Upper lobe of right lung (tissue), 1 donor: Measurements from ENCODE around the gene FRMD4B. TPM values are rescaled to one million over a fixed set of nuclear protein-coding genes. Genes with fewer than 3 reads are reported as not detected.
A peak's percentile ranks its signal among the peaks of the same experiment; 100 is the strongest.

ENCODE experiments used
- ATAC-seq: fragments of 200-7000 bp; cut with Tn5 transposase; one replicate; pipeline ENCODE4 v1.9.1; 2020; ENCODE audit warnings: mild to moderate bottlenecking, moderate library complexity
- DNase-seq: peaks from one replicate; pipeline ENCODE4 v3.0.0-alpha.2; 2020
- H3K27ac ChIP-seq: fragments of 200-600 bp; one replicate; pipeline ENCODE4 v1.8.0; 2022
- H3K27me3 ChIP-seq: fragments of 200-600 bp; one replicate; pipeline ENCODE4 v1.8.0; 2022; ENCODE audit warnings: mild to moderate bottlenecking
- H3K36me3 ChIP-seq: fragments of 200-600 bp; one replicate; pipeline ENCODE4 v1.8.0; 2022
- H3K4me1 ChIP-seq: fragments of 200-600 bp; one replicate; pipeline ENCODE4 v1.8.0; 2022
- H3K4me3 ChIP-seq: fragments of 200-600 bp; one replicate; pipeline ENCODE4 v1.8.0; 2022; ENCODE audit warnings: mild to moderate bottlenecking
- H3K9me3 ChIP-seq: fragments of 200-600 bp; one replicate; pipeline ENCODE4 v1.8.0; 2022
- CTCF ChIP-seq: fragments of 200-600 bp; IDR thresholded peaks from one replicate; pipeline ENCODE4 v1.8.0; 2022; ENCODE audit warnings: antibody characterized with exemption
- intact Hi-C: fragments of 100-400 bp; cut with DNase I; formaldehyde crosslinking; loops from one replicate; pipeline ENCODE4 v1.11.0; 2022
- total RNA-seq: library from RNA; stranded (reverse); fragmentation: NEBNext Ultra II Directional; extraction: Animal tissue kit (Norgen Biotek cat#: 25700); gene quantifications from one replicate; pipeline ENCODE4 v1.2.1, GENCODE V29; 2021
- donor health status: DM: no; HTN: yes; CAD: no; lungs with severe emphysema.

Gene FRMD4B
- total RNA-seq, 1 donor from 2014 or later: 60.7 TPM

- ATAC-seq (no peak), DNase-seq (no peak)
- no peak for TF ChIP-seq CTCF
- peaks cover 8% of the 10 kb centered on the region for H3K4me1 ChIP-seq
- intact Hi-C loops: no loop called here
- H3K27ac ChIP-seq: no peak overlapping the region
- no peaks in the 10 kb centered on the region for H3K27me3 ChIP-seq
- no peaks in the 10 kb centered on the region for H3K9me3 ChIP-seq
- no peak overlapping the region for H3K4me3 ChIP-seq
- H3K36me3 ChIP-seq: peaks cover 4% of the 10 kb centered on the region
Observed at GRCh38 chr3:69249001-69249400, 136.9 kb downstream of the FRMD4B start.

GRCh38 chr3:69248436-69248835, 137.5 kb downstream of the FRMD4B start:
- TF ChIP-seq CTCF: no peak
- no peak overlapping the region for H3K4me3 ChIP-seq
- H3K27ac ChIP-seq: no peak overlapping the region
- peaks cover 4% of the 10 kb centered on the region for H3K36me3 ChIP-seq
- ATAC-seq (no peak), DNase-seq (no peak)
- H3K9me3 ChIP-seq: no peaks in the 10 kb centered on the region
- H3K27me3 ChIP-seq: no peaks in the 10 kb centered on the region
- peaks cover 8% of the 10 kb centered on the region for H3K4me1 ChIP-seq
- intact Hi-C loops: no loop called here

- Histone ChIP-seq H3K36me3 (peaks cover 4% of the 10 kb centered on the region), H3K27me3 (no peaks in the 10 kb centered on the region), H3K27ac (no peak overlapping the region), H3K4me1 (peaks cover 17% of the 10 kb centered on the region), H3K9me3 (no peaks in the 10 kb centered on the region), H3K4me3 (no peak overlapping the region)
- no peak for DNase-seq
- TF ChIP-seq CTCF: no peak
- peak; percentile 48 for ATAC-seq
- intact Hi-C loops: no loop called here
Observed at GRCh38 chr3:69246612-69247011, 139.3 kb downstream of the FRMD4B start.

- Histone ChIP-seq H3K9me3 (no peaks in the 10 kb centered on the region), H3K27ac (no peak overlapping the region), H3K4me1 (peaks cover 22% of the 10 kb centered on the region), H3K36me3 (peaks cover 8% of the 10 kb centered on the region), H3K4me3 (no peak overlapping the region), H3K27me3 (no peaks in the 10 kb centered on the region)
- intact Hi-C loops: no loop called here
- ATAC-seq: no peak
- TF ChIP-seq CTCF: no peak
- DNase-seq: no peak
Observed at GRCh38 chr3:69244039-69244438, 141.8 kb downstream of the FRMD4B start.

GRCh38 chr3:69241769-69242168, 144.1 kb downstream of the FRMD4B start:
- Histone ChIP-seq H3K36me3 (peaks cover 8% of the 10 kb centered on the region), H3K27ac (peak overlapping the region; percentile 7), H3K4me1 (peaks cover 40% of the 10 kb centered on the region), H3K4me3 (no peak overlapping the region), H3K9me3 (no peaks in the 10 kb centered on the region), H3K27me3 (no peaks in the 10 kb centered on the region)
- DNase-seq (no peak), ATAC-seq (no peak)
- no peak for TF ChIP-seq CTCF
- intact Hi-C loops: no loop called here
